NCI-H460 (cell line): ENCODE measurements around the gene ISG20. TPM values are rescaled to one million over a fixed set of nuclear protein-coding genes. Genes with fewer than 3 reads are reported as not detected.
A peak's percentile ranks its signal among the peaks of the same experiment; 100 is the strongest.
"Not testable (repeated sequence)": the region's sequence is repeated elsewhere in the genome, so short reads cannot be mapped to it uniquely, and the experiment has no call there.

ENCODE experiments used
- DNase-seq: peaks from one replicate; pipeline ENCODE4 v3.0.0-alpha.2; 2016; ENCODE audit warnings: low read depth; ENCODE audit errors: extremely low read depth
- total RNA-seq: library from RNA; depleted of rRNA; stranded (reverse); fragments of >200 nt; shearing (Covaris generic); gene quantifications from 2 replicates; pipeline ENCODE4 v1.2.3, GENCODE V29; 2014

The ISG20 gene
- total RNA-seq, 1 experiment from 2014 or later, result 253 TPM

- DNase-seq, result no peak
Measured at GRCh38 chr15:88617790-88618189, 21.0 kb upstream of the ISG20 start.

GRCh38 chr15:88618686-88619085, 20.1 kb upstream of the ISG20 start:
- DNase-seq, result no peak

- DNase-seq, result no peak
Measured at GRCh38 chr15:88619796-88620195, 19.0 kb upstream of the ISG20 start.

- peak; percentile 96 for DNase-seq
Measured at GRCh38 chr15:88620995-88621772, 17.6 kb upstream of the ISG20 start, which contains the start of gene AEN. TSS of gene AEN (plus strand) at chr15:88621340. CDS start at chr15:88626210, 4,870 bp downstream.

- DNase-seq, result no peak
Measured at GRCh38 chr15:88621789-88622604, 16.8 kb upstream of the ISG20 start.

GRCh38 chr15:88622605-88622975, 16.2 kb upstream of the ISG20 start:
- DNase-seq, result no peak

- peak; percentile 69 for DNase-seq
Measured at GRCh38 chr15:88623061-88623460, 15.8 kb upstream of the ISG20 start.

GRCh38 chr15:88623632-88624031, 15.2 kb upstream of the ISG20 start:
- DNase-seq, result no peak

GRCh38 chr15:88624156-88624970, 14.5 kb upstream of the ISG20 start:
- no peak for DNase-seq

GRCh38 chr15:88624971-88625490, 13.8 kb upstream of the ISG20 start:
- no peak for DNase-seq

GRCh38 chr15:88625943-88626741, 12.7 kb upstream of the ISG20 start:
- DNase-seq, result no peak

GRCh38 chr15:88627463-88627862, 11.4 kb upstream of the ISG20 start:
- no peak for DNase-seq

GRCh38 chr15:88628018-88628654, 10.7 kb upstream of the ISG20 start:
- DNase-seq, result no peak

- no peak for DNase-seq
Measured at GRCh38 chr15:88629071-88629470, 9.7 kb upstream of the ISG20 start.

GRCh38 chr15:88630141-88630721, 8.6 kb upstream of the ISG20 start:
- no peak for DNase-seq

- no peak for DNase-seq
Measured at GRCh38 chr15:88630798-88631463, 7.9 kb upstream of the ISG20 start.

- DNase-seq, result no peak
Measured at GRCh38 chr15:88631464-88632028, 7.3 kb upstream of the ISG20 start.

- not testable (repeated sequence) for DNase-seq
Measured at GRCh38 chr15:88632797-88633196, 6.0 kb upstream of the ISG20 start.
